HUES6 (cell line): ENCODE data around the gene GRK5.

Source experiments
- H3K27ac ChIP-seq: 2 replicates; pipeline ENCODE4 v1.7.0; 2013; ENCODE audit warnings: low read depth, mild to moderate bottlenecking, low read length, inconsistent platforms
- H3K27me3 ChIP-seq: 2 replicates; pipeline ENCODE4 v1.6.1; 2013; ENCODE audit warnings: low read length; ENCODE audit not compliant: control insufficient read depth, insufficient read depth
- H3K36me3 ChIP-seq: 2 replicates; pipeline ENCODE4 v1.6.1; 2013; ENCODE audit warnings: low read length; ENCODE audit not compliant: control insufficient read depth, insufficient read depth
- H3K4me1 ChIP-seq: 2 replicates; pipeline ENCODE4 v1.6.1; 2013; ENCODE audit warnings: low read length; ENCODE audit not compliant: control insufficient read depth, insufficient read depth
- H3K4me3 ChIP-seq: 2 replicates; pipeline ENCODE4 v1.5.1; 2013; ENCODE audit warnings: low read depth, low read length
- H3K9ac ChIP-seq: one replicate; pipeline ENCODE4 v1.6.1; 2013; ENCODE audit warnings: mild to moderate bottlenecking, low read length
- H3K9me3 ChIP-seq: 2 replicates; pipeline ENCODE4 v1.6.1; 2013; ENCODE audit warnings: low read depth, low read length; ENCODE audit not compliant: control insufficient read depth, insufficient read depth

GRK5 gene

GRCh38 chr10:119319161-119319919 lies 112.0 kb downstream of the GRK5 start:
- Histone ChIP-seq H3K9me3 (peaks cover 3% of the 10 kb centered on the region), H3K4me3 (no peak overlapping the region), H3K9ac (no peak overlapping the region), H3K4me1 (peaks cover 53% of the 10 kb centered on the region), H3K27ac (no peak overlapping the region), H3K27me3 (no peaks in the 10 kb centered on the region), H3K36me3 (no peaks in the 10 kb centered on the region)

DNA sequence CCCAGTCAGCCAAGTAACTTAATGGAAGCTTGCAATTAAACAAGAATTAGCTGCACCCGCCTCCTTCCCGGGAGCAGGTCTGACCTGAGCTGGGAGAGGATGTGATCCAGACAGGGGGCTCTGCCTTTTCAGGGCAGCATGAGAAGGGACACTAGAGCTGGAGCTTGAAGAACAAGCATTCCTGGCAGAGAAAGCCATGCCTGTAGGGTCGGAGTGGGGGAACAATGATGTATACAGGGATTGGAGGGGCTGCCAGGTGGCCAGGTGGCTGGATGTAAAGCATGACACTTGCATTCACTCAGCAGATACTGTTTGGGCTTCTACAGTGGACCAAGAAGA lies 112.5 kb downstream of the GRK5 start:
- no peaks in the 10 kb centered on the region for H3K27me3 ChIP-seq

DNA sequence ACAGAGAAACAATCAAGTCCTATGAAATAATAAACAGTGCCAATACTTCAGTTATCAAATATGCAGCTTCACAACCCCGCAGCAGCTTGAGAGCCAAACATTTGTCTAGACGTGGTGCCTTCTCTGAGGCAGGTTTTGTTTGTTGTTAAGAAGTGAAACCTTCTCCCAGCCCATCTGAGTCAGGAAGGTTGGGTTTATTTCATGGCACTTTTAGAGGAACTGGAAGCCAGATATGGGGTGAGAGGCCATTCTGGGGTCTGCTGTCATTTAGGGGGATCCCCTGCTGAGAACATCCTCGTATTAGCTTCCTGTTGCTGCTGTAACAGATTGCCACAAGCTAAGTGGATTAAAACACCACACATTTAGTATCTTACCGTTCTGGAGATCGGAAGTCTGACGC lies 113.6 kb downstream of the GRK5 start:
- Histone ChIP-seq H3K9me3 (peaks cover 3% of the 10 kb centered on the region), H3K4me3 (no peak overlapping the region), H3K9ac (no peak overlapping the region), H3K36me3 (no peaks in the 10 kb centered on the region), H3K27ac (no peak overlapping the region), H3K27me3 (no peaks in the 10 kb centered on the region), H3K4me1 (peaks cover 40% of the 10 kb centered on the region)

More for the DNA sequence above, 112.5 kb downstream of the GRK5 start:
- Histone ChIP-seq H3K27ac (no peak overlapping the region), H3K4me3 (no peak overlapping the region), H3K36me3 (no peaks in the 10 kb centered on the region), H3K4me1 (peaks cover 51% of the 10 kb centered on the region), H3K9me3 (peaks cover 3% of the 10 kb centered on the region), H3K9ac (no peak overlapping the region)

- Histone ChIP-seq H3K36me3 (no peaks in the 10 kb centered on the region), H3K27me3 (no peaks in the 10 kb centered on the region), H3K4me1 (peaks cover 16% of the 10 kb centered on the region), H3K9me3 (peaks cover 3% of the 10 kb centered on the region), H3K4me3 (no peak overlapping the region), H3K9ac (no peak overlapping the region), H3K27ac (no peak overlapping the region)
These were observed 116.0 kb downstream of the GRK5 start for GRCh38 chr10:119323085-119324016.

- no peak overlapping the region for H3K9ac ChIP-seq
- H3K36me3 ChIP-seq: no peaks in the 10 kb centered on the region
These were observed 117.8 kb downstream of the GRK5 start for GRCh38 chr10:119325131-119325530.

DNA sequence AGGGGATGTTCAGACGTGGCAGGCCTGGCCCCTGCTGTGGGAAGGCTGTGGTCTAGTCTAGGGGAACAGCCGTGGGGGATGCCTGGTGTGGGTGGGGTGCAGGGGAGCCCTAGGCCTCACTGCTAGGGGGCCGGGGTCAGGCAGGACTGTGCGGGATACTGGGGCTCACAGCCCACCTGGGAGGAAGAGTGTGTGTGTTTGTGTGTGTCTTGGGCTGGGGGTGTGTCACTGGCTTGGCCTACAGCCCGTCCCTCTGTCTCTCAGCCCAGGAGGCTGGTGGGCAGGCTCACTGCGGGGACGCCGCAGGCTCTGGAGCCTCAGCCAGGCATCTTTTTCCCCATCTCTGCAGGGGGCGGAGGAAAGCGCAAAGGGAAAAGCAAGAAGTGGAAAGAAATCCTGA lies 118.8 kb downstream of the GRK5 start:
- no peak overlapping the region for H3K4me3 ChIP-seq
- H3K4me1 ChIP-seq: no peaks in the 10 kb centered on the region; the same call in 1 of the 2 replicates
- no peak overlapping the region for H3K27ac ChIP-seq
- no peaks in the 10 kb centered on the region for H3K27me3 ChIP-seq
- H3K9me3 ChIP-seq: peaks cover 3% of the 10 kb centered on the region
- H3K36me3 ChIP-seq: no peaks in the 10 kb centered on the region
- no peak overlapping the region for H3K9ac ChIP-seq

More at GRCh38 chr10:119325131-119325530, 117.8 kb downstream of the GRK5 start:
- Histone ChIP-seq H3K4me3 (no peak overlapping the region), H3K27me3 (no peaks in the 10 kb centered on the region), H3K27ac (no peak overlapping the region), H3K4me1 (no peaks in the 10 kb centered on the region), H3K9me3 (peaks cover 3% of the 10 kb centered on the region)

- Histone ChIP-seq H3K9ac (no peak overlapping the region), H3K27ac (no peak overlapping the region), H3K4me1 (no peaks in the 10 kb centered on the region; the same call in 1 of the 2 replicates), H3K36me3 (no peaks in the 10 kb centered on the region), H3K4me3 (no peak overlapping the region), H3K9me3 (no peaks in the 10 kb centered on the region), H3K27me3 (no peaks in the 10 kb centered on the region)
These were observed 119.8 kb downstream of the GRK5 start for GRCh38 chr10:119327096-119327745.

GRCh38 chr10:119328223-119328622 lies 120.9 kb downstream of the GRK5 start:
- Histone ChIP-seq H3K27ac (no peak overlapping the region), H3K9ac (no peak overlapping the region), H3K36me3 (no peaks in the 10 kb centered on the region), H3K9me3 (no peaks in the 10 kb centered on the region), H3K4me3 (no peak overlapping the region), H3K27me3 (no peaks in the 10 kb centered on the region), H3K4me1 (peaks cover 2% of the 10 kb centered on the region; the same call in 1 of the 2 replicates)

GRCh38 chr10:119330342-119330741 lies 123.0 kb downstream of the GRK5 start:
- no peaks in the 10 kb centered on the region for H3K27me3 ChIP-seq
- H3K9me3 ChIP-seq: no peaks in the 10 kb centered on the region
- peaks cover 4% of the 10 kb centered on the region; the same call in 1 of the 2 replicates for H3K4me1 ChIP-seq
- no peaks in the 10 kb centered on the region for H3K36me3 ChIP-seq
- H3K4me3 ChIP-seq: no peak overlapping the region
- no peak overlapping the region for H3K27ac ChIP-seq
- H3K9ac ChIP-seq: no peak overlapping the region

DNA sequence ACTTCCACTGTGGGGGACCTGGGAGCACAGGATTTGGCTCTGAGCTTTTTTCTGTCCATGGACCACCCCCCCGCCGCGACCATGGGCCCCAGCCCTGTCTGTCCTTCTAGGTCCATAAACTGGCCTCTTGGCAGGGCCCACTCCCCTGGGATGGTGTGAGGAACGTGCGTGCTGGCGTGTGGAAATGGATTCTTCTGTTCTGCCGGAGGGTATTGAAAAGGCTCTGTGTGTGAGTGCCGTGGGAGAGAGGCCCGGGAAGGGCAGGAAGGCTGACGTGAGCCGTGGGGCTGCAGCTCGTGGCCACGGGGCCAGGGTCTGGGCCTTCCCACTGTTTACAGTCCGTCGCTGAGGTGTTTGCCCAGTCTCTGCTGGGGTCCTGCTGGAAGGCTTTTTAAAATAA lies 123.7 kb downstream of the GRK5 start:
- no peaks in the 10 kb centered on the region for H3K9me3 ChIP-seq
- H3K4me1 ChIP-seq: peaks cover 4% of the 10 kb centered on the region; the same call in 1 of the 2 replicates
- no peak overlapping the region for H3K4me3 ChIP-seq
- H3K9ac ChIP-seq: no peak overlapping the region
- H3K27ac ChIP-seq: no peak overlapping the region
- no peaks in the 10 kb centered on the region for H3K36me3 ChIP-seq
- H3K27me3 ChIP-seq: no peaks in the 10 kb centered on the region
